SK-N-SH treated with all-trans-retinoic acid at 6 μM for 48 hours (cell line): Measurements from ENCODE around the gene XKRX.

ENCODE experiments used
- ATAC-seq: fragments of 200-7000 bp; cut with Tn5 transposase; 3 replicates; pipeline ENCODE4 v1.9.1; 2020; ENCODE audit warnings: mild to moderate bottlenecking, moderate library complexity
- ARNTL ChIP-seq: fragments of 450-650 bp; formaldehyde crosslinking; IDR thresholded peaks from 2 replicates; pipeline ENCODE4 v1.5.0; 2020; ENCODE audit warnings: low read depth, mild to moderate bottlenecking, moderate library complexity, borderline replicate concordance
- BACH2 ChIP-seq: fragments of 250-450 bp; sonication (Bioruptor Pico); IDR thresholded peaks from 2 replicates; pipeline ENCODE4 v1.9.0; 2021; ENCODE audit warnings: mild to moderate bottlenecking, borderline replicate concordance
- CREB5 ChIP-seq: fragments of 250-450 bp; sonication (Bioruptor Pico); IDR thresholded peaks from 2 replicates; pipeline ENCODE4 v1.5.1; 2020; ENCODE audit warnings: low read depth, mild to moderate bottlenecking, moderate library complexity
- CSDC2 ChIP-seq: fragments of 250-450 bp; sonication (Bioruptor Pico); IDR thresholded peaks from 2 replicates; pipeline ENCODE4 v1.5.0; 2020; ENCODE audit warnings: mild to moderate bottlenecking, moderate library complexity
- CSRNP3 ChIP-seq: fragments of 250-450 bp; sonication (Bioruptor Pico); IDR thresholded peaks from 2 replicates; pipeline ENCODE4 v1.5.1; 2021; ENCODE audit warnings: mild to moderate bottlenecking, moderate library complexity
- GLIS3 ChIP-seq: fragments of 250-450 bp; sonication (Bioruptor Pico); IDR thresholded peaks from 2 replicates; pipeline ENCODE4 v1.5.0; 2020; ENCODE audit warnings: mild to moderate bottlenecking, moderate library complexity
- ISL1 ChIP-seq: fragments of 250-450 bp; sonication (Bioruptor Pico); IDR thresholded peaks from 2 replicates; pipeline ENCODE4 v2.1.2; 2022; ENCODE audit warnings: mild to moderate bottlenecking, moderate library complexity
- OSR1 ChIP-seq: fragments of 250-450 bp; sonication (Bioruptor Pico); IDR thresholded peaks from 2 replicates; pipeline ENCODE4 v1.8.0; 2022; ENCODE audit warnings: moderate library complexity, mild to moderate bottlenecking, inconsistent platforms
- PATZ1 ChIP-seq: fragments of 250-450 bp; sonication (Bioruptor Pico); IDR thresholded peaks from 2 replicates; pipeline ENCODE4 v1.8.0; 2020; ENCODE audit warnings: mild to moderate bottlenecking, moderate library complexity, borderline replicate concordance
- POU6F1 ChIP-seq: fragments of 250-450 bp; sonication (Bioruptor Pico); IDR thresholded peaks from 2 replicates; pipeline ENCODE4 v1.8.0; 2021; ENCODE audit warnings: low read depth, mild to moderate bottlenecking, moderate library complexity, borderline replicate concordance
- PPARA ChIP-seq: fragments of 250-450 bp; sonication (Bioruptor Pico); IDR thresholded peaks from 2 replicates; pipeline ENCODE4 v1.5.0; 2020; ENCODE audit warnings: mild to moderate bottlenecking, borderline replicate concordance
- RARB ChIP-seq: fragments of 250-450 bp; sonication (Bioruptor Pico); IDR thresholded peaks from 2 replicates; pipeline ENCODE4 v1.8.0; 2021; ENCODE audit warnings: mild to moderate bottlenecking, moderate library complexity
- SNAI2 ChIP-seq: fragments of 250-450 bp; sonication (Bioruptor Pico); IDR thresholded peaks from 2 replicates; pipeline ENCODE4 v1.5.0; 2020; ENCODE audit warnings: mild to moderate bottlenecking, moderate library complexity
- TCF4 ChIP-seq: fragments of 250-450 bp; sonication (Bioruptor Pico); IDR thresholded peaks from 2 replicates; pipeline ENCODE4 v1.8.0; 2021; ENCODE audit warnings: mild to moderate bottlenecking, moderate library complexity, borderline replicate concordance
- TSHZ2 ChIP-seq: fragments of 250-450 bp; sonication (Bioruptor Pico); IDR thresholded peaks from 2 replicates; pipeline ENCODE4 v1.5.0; 2020; ENCODE audit warnings: mild to moderate bottlenecking, moderate library complexity
- ZC3H10 ChIP-seq: fragments of 250-450 bp; sonication (Bioruptor Pico); IDR thresholded peaks from 2 replicates; pipeline ENCODE4 v1.5.1; 2021; ENCODE audit warnings: mild to moderate bottlenecking, moderate library complexity
- ZFP3 ChIP-seq: fragments of 250-450 bp; sonication (Bioruptor Pico); IDR thresholded peaks from 2 replicates; pipeline ENCODE4 v1.5.0; 2020; ENCODE audit warnings: mild to moderate bottlenecking, moderate library complexity
- ZFP30 ChIP-seq: fragments of 450-650 bp; formaldehyde crosslinking; IDR thresholded peaks from 2 replicates; pipeline ENCODE4 v1.5.0; 2022; ENCODE audit warnings: mild to moderate bottlenecking, moderate library complexity
- ZNF565 ChIP-seq: fragments of 450-650 bp; formaldehyde crosslinking; conservative IDR thresholded peaks from 2 replicates; pipeline ENCODE4 v1.5.0; 2020; ENCODE audit warnings: low read depth, mild to moderate bottlenecking, moderate library complexity
- ZNF70 ChIP-seq: fragments of 450-650 bp; formaldehyde crosslinking; IDR thresholded peaks from 2 replicates; pipeline ENCODE4 v1.5.0; 2020; ENCODE audit warnings: mild to moderate bottlenecking, moderate library complexity
- ZNF8 ChIP-seq: fragments of 450-650 bp; formaldehyde crosslinking; IDR thresholded peaks from 2 replicates; pipeline ENCODE4 v1.5.0; 2020; ENCODE audit warnings: mild to moderate bottlenecking, moderate library complexity

The XKRX gene

GRCh38 chrX:100944601-100945000, 15.9 kb upstream of the XKRX start:
- TF ChIP-seq TCF4 (CRISPR knock-in tag) (no peak), ZNF70 (CRISPR knock-in tag) (no peak), OSR1 (CRISPR knock-in tag) (no peak), CSDC2 (CRISPR knock-in tag) (no peak)
- ATAC-seq: no peak

- no peak for ATAC-seq
- no peak for TF ChIP-seq PATZ1
- TF ChIP-seq ZNF565: no peak
- no peak for TF ChIP-seq CREB5 (CRISPR knock-in tag)
- TF ChIP-seq BACH2 (CRISPR knock-in tag): no peak
- no peak for TF ChIP-seq RARB (CRISPR knock-in tag)
- no peak for TF ChIP-seq ZNF70 (CRISPR knock-in tag)
- TF ChIP-seq POU6F1 (CRISPR knock-in tag): no peak
- TF ChIP-seq SNAI2: no peak
- TF ChIP-seq OSR1 (CRISPR knock-in tag): no peak
- TF ChIP-seq CSRNP3 (CRISPR knock-in tag): no peak
- no peak for TF ChIP-seq CSDC2 (CRISPR knock-in tag)
- no peak for TF ChIP-seq ZNF8 (CRISPR knock-in tag)
- no peak for TF ChIP-seq GLIS3 (CRISPR knock-in tag)
- no peak for TF ChIP-seq PPARA (CRISPR knock-in tag)
- TF ChIP-seq TCF4 (CRISPR knock-in tag): no peak
- TF ChIP-seq ZFP30 (CRISPR knock-in tag): no peak
Observed at GRCh38 chrX:100939333-100939732, 10.6 kb upstream of the XKRX start.

- TF ChIP-seq ZFP3: no peak
- no peak for TF ChIP-seq ZC3H10 (CRISPR knock-in tag)
- TF ChIP-seq POU6F1 (CRISPR knock-in tag): no peak
- TF ChIP-seq TSHZ2: no peak
- no peak for TF ChIP-seq ISL1 (CRISPR knock-in tag)
- TF ChIP-seq CSRNP3 (CRISPR knock-in tag): no peak
- no peak for TF ChIP-seq ARNTL
- TF ChIP-seq CSDC2 (CRISPR knock-in tag): no peak
- no peak for TF ChIP-seq TCF4 (CRISPR knock-in tag)
- no peak for TF ChIP-seq ZNF70 (CRISPR knock-in tag)
- TF ChIP-seq GLIS3 (CRISPR knock-in tag): no peak
- no peak for TF ChIP-seq PATZ1
- TF ChIP-seq CREB5 (CRISPR knock-in tag): no peak
- TF ChIP-seq, all 23 proteins: peak for 0
- ATAC-seq: no peak
Observed at GRCh38 chrX:100935767-100936166, 7.0 kb upstream of the XKRX start.
